Stimulated activated CD4-positive, alpha-beta T cell treated with anti-CD3 and anti-CD28 coated beads, Interleukin-4, amount 100 ng/mL, for 24 hours (primary cell): ENCODE measurements around the gene PTGIR.

Experiments used
- DNase-seq: peaks from one replicate; pipeline ENCODE4 v3.0.0-alpha.2; 2020

The PTGIR gene

GRCh38 chr19:46599716-46600373 lies 25.0 kb downstream of the PTGIR start:
- DNase-seq = peak; percentile 6

GRCh38 chr19:46598372-46598917 lies 26.4 kb downstream of the PTGIR start:
- DNase-seq = no peak

GRCh38 chr19:46596008-46596407 lies 28.9 kb downstream of the PTGIR start:
- DNase-seq = no peak

- no peak for DNase-seq
Observed at GRCh38 chr19:46591870-46592269, 33.0 kb downstream of the PTGIR start.

- no peak for DNase-seq
Observed at GRCh38 chr19:46591254-46591653, 33.6 kb downstream of the PTGIR start.

- no peak for DNase-seq
Observed at GRCh38 chr19:46587861-46588260, 37.0 kb downstream of the PTGIR start.

- DNase-seq = no peak
Observed at GRCh38 chr19:46586294-46586693, 38.6 kb downstream of the PTGIR start.

- no peak for DNase-seq
Observed at GRCh38 chr19:46585539-46585938, 39.4 kb downstream of the PTGIR start.

- no peak for DNase-seq
Observed at GRCh38 chr19:46580247-46580646, 44.6 kb downstream of the PTGIR start.

- DNase-seq = peak; percentile 64
Observed at GRCh38 chr19:46579361-46579879, 45.5 kb downstream of the PTGIR start.

GRCh38 chr19:46578450-46578849 lies 46.4 kb downstream of the PTGIR start:
- no peak for DNase-seq

GRCh38 chr19:46574533-46574932 lies 50.4 kb downstream of the PTGIR start:
- peak; percentile 59 for DNase-seq

GRCh38 chr19:46573679-46574498 lies 51.0 kb downstream of the PTGIR start:
- DNase-seq = no peak

- DNase-seq = no peak
Observed at GRCh38 chr19:46571495-46571894, 53.4 kb downstream of the PTGIR start.
